Measurements from ENCODE around the gene TSHZ2. TPM values are rescaled to one million over a fixed set of nuclear protein-coding genes. Genes with fewer than 3 reads are reported as not detected.
A peak's percentile ranks its signal among the peaks of the same experiment; 100 is the strongest.

The TSHZ2 gene
- total RNA-seq, 1 donor from 2014 or later = 1.2 TPM

DNA sequence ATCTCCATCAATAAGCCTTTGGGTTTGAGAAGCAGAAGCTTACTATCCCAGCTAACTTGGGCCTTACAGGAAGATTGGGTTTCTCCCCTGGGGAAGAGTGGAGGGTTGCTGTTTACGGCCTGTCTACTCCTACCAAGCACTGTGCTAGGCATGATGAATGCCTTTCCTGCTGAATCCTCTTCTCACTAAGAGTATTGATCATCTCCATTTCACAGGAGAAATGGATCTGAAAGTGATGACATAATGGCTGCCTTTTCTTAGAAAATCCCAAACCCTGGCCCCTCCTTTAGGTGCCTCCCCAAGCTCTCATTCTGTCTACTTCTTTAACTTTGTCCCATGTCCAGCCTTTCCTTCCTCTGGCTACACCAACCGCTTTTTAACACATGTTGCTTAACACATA lies 66.1 kb downstream of the TSHZ2 start:
- no peak overlapping the region for H3K9ac ChIP-seq (ENCODE audit: low read length)
- Mint-ChIP-seq H3K4me1 (ENCODE audit: low read depth, unreplicated experiment) (peaks cover 3% of the 10 kb centered on the region), H3K9me3 (ENCODE audit: unreplicated experiment) (no peaks in the 10 kb centered on the region), H3K36me3 (ENCODE audit: low read depth, unreplicated experiment) (no peaks in the 10 kb centered on the region), H3K4me3 (ENCODE audit: unreplicated experiment) (no peak overlapping the region), H3K27ac (ENCODE audit: unreplicated experiment) (no peak overlapping the region), H3K27me3 (ENCODE audit: low read depth, unreplicated experiment) (no peaks in the 10 kb centered on the region)
- H3K27me3 ChIP-seq (ENCODE audit: insufficient read depth, low read length) = no peaks in the 10 kb centered on the region
- DNase-seq (ENCODE audit: low read depth) (no peak), FAIRE-seq (no peak)
- H3K4me2 ChIP-seq (ENCODE audit: low read length) = no peak overlapping the region
- H2AFZ ChIP-seq (ENCODE audit: low read depth, low read length) = no peak overlapping the region
- no peak overlapping the region for H3K4me3 ChIP-seq (ENCODE audit: insufficient read depth, low read depth, low read length)
- no peaks in the 10 kb centered on the region for H3K4me1 ChIP-seq (ENCODE audit: insufficient read depth, low read length)
- TF ChIP-seq EZH2 (IDR thresholded peaks at IDR 0.05; ENCODE audit: insufficient read depth, low read length) = no peak
- TF ChIP-seq, protein P1, sequence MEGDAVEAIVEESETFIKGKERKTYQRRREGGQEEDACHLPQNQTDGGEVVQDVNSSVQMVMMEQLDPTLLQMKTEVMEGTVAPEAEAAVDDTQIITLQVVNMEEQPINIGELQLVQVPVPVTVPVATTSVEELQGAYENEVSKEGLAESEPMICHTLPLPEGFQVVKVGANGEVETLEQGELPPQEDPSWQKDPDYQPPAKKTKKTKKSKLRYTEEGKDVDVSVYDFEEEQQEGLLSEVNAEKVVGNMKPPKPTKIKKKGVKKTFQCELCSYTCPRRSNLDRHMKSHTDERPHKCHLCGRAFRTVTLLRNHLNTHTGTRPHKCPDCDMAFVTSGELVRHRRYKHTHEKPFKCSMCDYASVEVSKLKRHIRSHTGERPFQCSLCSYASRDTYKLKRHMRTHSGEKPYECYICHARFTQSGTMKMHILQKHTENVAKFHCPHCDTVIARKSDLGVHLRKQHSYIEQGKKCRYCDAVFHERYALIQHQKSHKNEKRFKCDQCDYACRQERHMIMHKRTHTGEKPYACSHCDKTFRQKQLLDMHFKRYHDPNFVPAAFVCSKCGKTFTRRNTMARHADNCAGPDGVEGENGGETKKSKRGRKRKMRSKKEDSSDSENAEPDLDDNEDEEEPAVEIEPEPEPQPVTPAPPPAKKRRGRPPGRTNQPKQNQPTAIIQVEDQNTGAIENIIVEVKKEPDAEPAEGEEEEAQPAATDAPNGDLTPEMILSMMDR (IDR thresholded peaks at IDR 0.05; ENCODE audit: insufficient read depth, low read depth, low read length) = no peak
- no peak overlapping the region for H3K27ac ChIP-seq (ENCODE audit: low read depth, low read length)
- H3K79me2 ChIP-seq (ENCODE audit: insufficient read depth, low read length) = no peaks in the 10 kb centered on the region
- H3K9me3 ChIP-seq (ENCODE audit: insufficient read depth, low read depth, low read length) = no peaks in the 10 kb centered on the region
- no peaks in the 10 kb centered on the region for H4K20me1 ChIP-seq (ENCODE audit: insufficient read depth, low read length)
- H3K36me3 ChIP-seq (ENCODE audit: insufficient read depth, low read length) = no peaks in the 10 kb centered on the region

DNA sequence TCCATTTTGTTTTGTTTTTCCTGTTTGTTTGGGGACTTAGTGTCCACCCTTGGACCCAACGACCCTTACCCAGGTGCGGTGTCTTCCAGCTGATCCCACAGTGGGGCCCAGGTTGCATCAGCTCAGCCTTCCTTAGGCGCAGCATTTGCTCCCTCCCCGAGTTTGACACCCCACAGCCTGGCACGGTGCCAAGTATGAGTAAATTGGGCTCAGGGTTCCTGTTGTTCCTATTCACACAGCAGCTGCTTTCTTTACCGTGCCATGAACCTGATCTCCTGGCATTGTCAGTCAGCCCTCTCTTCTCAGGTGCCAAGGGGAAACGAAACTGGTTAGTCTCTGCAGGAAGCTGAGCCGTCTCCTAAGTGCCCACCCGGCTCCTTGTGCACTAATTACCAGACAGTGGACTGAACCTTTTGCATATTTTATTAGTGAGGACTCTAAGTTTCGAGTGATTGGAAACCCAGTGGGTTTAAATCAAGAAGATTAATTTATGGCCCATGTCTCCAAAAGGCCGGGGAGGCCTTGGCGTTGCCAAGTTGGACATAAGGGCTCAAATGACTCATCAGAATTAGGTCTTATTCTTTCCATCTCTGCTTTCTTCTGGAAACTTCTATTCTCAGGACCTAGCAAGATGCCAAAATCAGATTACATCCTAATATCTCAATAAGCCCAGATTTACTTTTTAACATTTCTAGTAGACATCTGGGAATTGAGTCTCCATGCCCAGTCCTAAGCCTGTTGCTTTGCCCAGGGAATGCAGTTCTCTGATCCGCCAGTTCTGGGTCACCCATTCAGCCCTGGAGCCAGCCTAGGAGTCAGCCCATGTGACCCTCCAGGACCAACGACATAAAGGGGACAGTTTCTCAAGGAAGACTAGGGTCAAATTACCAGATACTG lies 68.8 kb downstream of the TSHZ2 start:
- H3K36me3 Mint-ChIP-seq (ENCODE audit: low read depth, unreplicated experiment) = no peaks in the 10 kb centered on the region
- Histone ChIP-seq H3K79me2 (ENCODE audit: insufficient read depth, low read length) (no peaks in the 10 kb centered on the region), H3K36me3 (ENCODE audit: insufficient read depth, low read length) (no peaks in the 10 kb centered on the region), H3K27me3 (ENCODE audit: insufficient read depth, low read length) (no peaks in the 10 kb centered on the region), H4K20me1 (ENCODE audit: insufficient read depth, low read length) (no peaks in the 10 kb centered on the region), H3K9me3 (ENCODE audit: insufficient read depth, low read depth, low read length) (no peaks in the 10 kb centered on the region), H3K4me1 (ENCODE audit: insufficient read depth, low read length) (no peaks in the 10 kb centered on the region), H2AFZ (ENCODE audit: low read depth, low read length) (no peak overlapping the region), H3K4me3 (ENCODE audit: insufficient read depth, low read depth, low read length) (no peak overlapping the region), H3K4me2 (ENCODE audit: low read length) (peak overlapping the region; percentile 19), H3K9ac (ENCODE audit: low read length) (no peak overlapping the region), H3K27ac (ENCODE audit: low read depth, low read length) (no peak overlapping the region)
- H3K27me3 Mint-ChIP-seq (ENCODE audit: low read depth, unreplicated experiment) = peaks cover 2% of the 10 kb centered on the region
- peak; percentile 70 for DNase-seq (ENCODE audit: low read depth)
- H3K27ac Mint-ChIP-seq (ENCODE audit: unreplicated experiment) = no peak overlapping the region
- peaks cover 3% of the 10 kb centered on the region for H3K4me1 Mint-ChIP-seq (ENCODE audit: low read depth, unreplicated experiment)
- TF ChIP-seq EZH2 (IDR thresholded peaks at IDR 0.05; ENCODE audit: insufficient read depth, low read length) = no peak
- TF ChIP-seq, protein P1 (IDR thresholded peaks at IDR 0.05; ENCODE audit: insufficient read depth, low read depth, low read length) = no peak
- H3K9me3 Mint-ChIP-seq (ENCODE audit: unreplicated experiment) = no peaks in the 10 kb centered on the region
- FAIRE-seq = no peak
- H3K4me3 Mint-ChIP-seq (ENCODE audit: unreplicated experiment) = no peak overlapping the region

DNA sequence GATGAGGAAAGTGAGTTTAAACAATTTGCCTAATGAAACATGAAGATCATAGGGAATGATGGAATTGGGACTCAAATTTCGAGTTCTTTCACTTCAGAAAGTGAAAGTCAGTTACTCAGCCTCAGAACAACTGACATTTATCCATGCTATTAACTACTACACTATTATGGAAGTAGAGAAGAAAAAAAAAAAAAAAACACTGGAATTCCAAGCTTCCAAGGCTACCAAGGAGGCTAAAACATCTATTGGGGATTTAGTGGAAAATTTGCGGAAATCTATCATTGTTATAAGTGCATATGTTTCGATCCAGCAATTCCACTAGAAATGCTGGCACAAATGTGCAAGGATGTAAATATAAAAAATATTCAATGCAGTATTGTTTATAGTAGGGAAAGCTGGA lies 70.4 kb downstream of the TSHZ2 start:
- H3K36me3 Mint-ChIP-seq (ENCODE audit: low read depth, unreplicated experiment) = no peaks in the 10 kb centered on the region
- H3K27ac Mint-ChIP-seq (ENCODE audit: unreplicated experiment) = no peak overlapping the region
- FAIRE-seq (no peak), DNase-seq (ENCODE audit: low read depth) (no peak)
- no peaks in the 10 kb centered on the region for H3K36me3 ChIP-seq (ENCODE audit: insufficient read depth, low read length)
- no peak overlapping the region for H2AFZ ChIP-seq (ENCODE audit: low read depth, low read length)
- no peak overlapping the region for H3K9ac ChIP-seq (ENCODE audit: low read length)
- peaks cover 4% of the 10 kb centered on the region for H3K27me3 Mint-ChIP-seq (ENCODE audit: low read depth, unreplicated experiment)
- H3K4me1 ChIP-seq (ENCODE audit: insufficient read depth, low read length) = no peaks in the 10 kb centered on the region
- H3K4me3 ChIP-seq (ENCODE audit: insufficient read depth, low read depth, low read length) = no peak overlapping the region
- H3K4me2 ChIP-seq (ENCODE audit: low read length) = no peak overlapping the region
- H3K27ac ChIP-seq (ENCODE audit: low read depth, low read length) = no peak overlapping the region
- TF ChIP-seq EZH2 (IDR thresholded peaks at IDR 0.05; ENCODE audit: insufficient read depth, low read length) = no peak
- TF ChIP-seq, protein P1 (IDR thresholded peaks at IDR 0.05; ENCODE audit: insufficient read depth, low read depth, low read length) = no peak
- H3K4me1 Mint-ChIP-seq (ENCODE audit: low read depth, unreplicated experiment) = no peaks in the 10 kb centered on the region
- no peaks in the 10 kb centered on the region for H4K20me1 ChIP-seq (ENCODE audit: insufficient read depth, low read length)
- no peaks in the 10 kb centered on the region for H3K79me2 ChIP-seq (ENCODE audit: insufficient read depth, low read length)
- no peak overlapping the region for H3K4me3 Mint-ChIP-seq (ENCODE audit: unreplicated experiment)
- no peaks in the 10 kb centered on the region for H3K27me3 ChIP-seq (ENCODE audit: insufficient read depth, low read length)
- H3K9me3 Mint-ChIP-seq (ENCODE audit: unreplicated experiment) = peaks cover 3% of the 10 kb centered on the region
- H3K9me3 ChIP-seq (ENCODE audit: insufficient read depth, low read depth, low read length) = no peaks in the 10 kb centered on the region

Measured in astrocyte (in vitro differentiated cells and primary cell).